GM12878 (cell line): ENCODE data around the gene ZSWIM2. TPM values are rescaled to one million over a fixed set of nuclear protein-coding genes. Genes with fewer than 3 reads are reported as not detected.

Source experiments
- EZH2 ChIP-seq: IDR thresholded peaks from 2 replicates; pipeline ENCODE4 v1.6.1; 2012; ENCODE audit warnings: low read depth, mild to moderate bottlenecking, control low read depth, inconsistent platforms, low read length, borderline replicate concordance; ENCODE audit not compliant: control insufficient read depth
- GATAD2B ChIP-seq: fragments of 450-650 bp; conservative IDR thresholded peaks from 2 replicates; pipeline ENCODE4 v1.6.1; 2017; ENCODE audit warnings: low read depth, mild to moderate bottlenecking, moderate library complexity
- MEF2B ChIP-seq: fragments of 450-650 bp; IDR thresholded peaks from 2 replicates; pipeline ENCODE4 v1.6.1; 2018; ENCODE audit warnings: mild to moderate bottlenecking, moderate library complexity; ENCODE audit not compliant: partially characterized antibody, poor library complexity, severe bottlenecking
- MTA2 ChIP-seq: fragments of 450-650 bp; IDR thresholded peaks from 2 replicates; pipeline ENCODE4 v1.6.1; 2016; ENCODE audit warnings: low read depth, mild to moderate bottlenecking, moderate library complexity
- MXI1 ChIP-seq: fragments of 150-350 bp; IDR thresholded peaks from 2 replicates; pipeline ENCODE4 v1.6.1; 2011; ENCODE audit warnings: low read depth, mild to moderate bottlenecking, inconsistent platforms, low read length, improper control_type of control experiment
- RAD21 ChIP-seq: IDR thresholded peaks from 2 replicates; pipeline ENCODE4 v1.6.1; 2011; ENCODE audit warnings: mild to moderate bottlenecking, low read depth, low read length, moderate library complexity; ENCODE audit not compliant: insufficient read depth
- RUNX3 ChIP-seq: IDR thresholded peaks from 2 replicates; pipeline ENCODE4 v1.6.1; 2012; ENCODE audit warnings: low read length, inconsistent platforms
- SMC3 ChIP-seq: IDR thresholded peaks from 2 replicates; pipeline ENCODE4 v1.6.1; 2011; ENCODE audit warnings: low read length, improper control_type of control experiment, borderline replicate concordance
- ZNF24 ChIP-seq: fragments of 450-650 bp; IDR thresholded peaks from 2 replicates; pipeline ENCODE4 v1.6.1; 2017; ENCODE audit warnings: antibody characterized with exemption, mild to moderate bottlenecking
- polyA plus RNA-seq, 11 experiments: library from polyadenylated mRNA; depleted of rRNA in 4 of 11; unstranded in 6 of 11; stranded (reverse) in 5 of 11; fragments of >200 nt; fragmentation: Nextera tagmentation in 4 of 11; fragmentation: Illumina TruSeq in 1 of 11; extraction: Ambion mirVana in 4 of 11; extraction: Trizol in 1 of 11; gene quantifications; 1 replicate in 1 of 11; 2 replicates in 10 of 11; pipeline versions ENCODE4 v1.2.1 to v1.2.3, GENCODE V29; 2011 to 2016; ENCODE audit warnings: inconsistent platforms in 2 of 11, missing spikeins in 2 of 11, low read depth in 1 of 11
- total RNA-seq, 4 experiments: library from RNA; depleted of rRNA in 3 of 4; stranded (reverse); fragments of >200 nt in 3 of 4; fragmentation: Illumina TruSeq in 1 of 4; extraction: Trizol in 1 of 4; gene quantifications; 2 replicates each; pipeline versions ENCODE4 v1.2.1 to v1.2.3, GENCODE V29; 2013 to 2021
- TF ChIP-seq, protein P1 (sequence below): IDR thresholded peaks from 2 replicates; pipeline ENCODE4 v1.6.1; 2012; ENCODE audit warnings: improper control_type of control experiment, low read depth, low read length; ENCODE audit not compliant: insufficient replicate concordance
- TF ChIP-seq, protein P2 (sequence below): fragments of 150-350 bp; IDR thresholded peaks from 2 replicates; pipeline ENCODE4 v1.6.1; 2016; ENCODE audit warnings: low read depth, low read length
- TF ChIP-seq, protein P3 (sequence below), 3 experiments: IDR thresholded peaks in 2 of 3; conservative IDR thresholded peaks in 1 of 3; 2 replicates each; pipeline ENCODE4 v1.5.1; 2011; ENCODE audit warnings: low read depth in 3 of 3, low read length in 3 of 3, mild to moderate bottlenecking in 3 of 3, control low read depth in 2 of 3, moderate library complexity in 2 of 3, inconsistent platforms in 1 of 3, mixed read lengths in 1 of 3; ENCODE audit not compliant: control insufficient read depth in 2 of 3, insufficient read depth in 1 of 3; ENCODE audit errors: extremely low read depth in 1 of 3

ZSWIM2 gene
- total and polyA plus RNA-seq, 10 of the 15 experiments (the other 5 are each of a cell fraction or from before 2014, with no cell fraction given) = not detected

- TF ChIP-seq, protein P1, sequence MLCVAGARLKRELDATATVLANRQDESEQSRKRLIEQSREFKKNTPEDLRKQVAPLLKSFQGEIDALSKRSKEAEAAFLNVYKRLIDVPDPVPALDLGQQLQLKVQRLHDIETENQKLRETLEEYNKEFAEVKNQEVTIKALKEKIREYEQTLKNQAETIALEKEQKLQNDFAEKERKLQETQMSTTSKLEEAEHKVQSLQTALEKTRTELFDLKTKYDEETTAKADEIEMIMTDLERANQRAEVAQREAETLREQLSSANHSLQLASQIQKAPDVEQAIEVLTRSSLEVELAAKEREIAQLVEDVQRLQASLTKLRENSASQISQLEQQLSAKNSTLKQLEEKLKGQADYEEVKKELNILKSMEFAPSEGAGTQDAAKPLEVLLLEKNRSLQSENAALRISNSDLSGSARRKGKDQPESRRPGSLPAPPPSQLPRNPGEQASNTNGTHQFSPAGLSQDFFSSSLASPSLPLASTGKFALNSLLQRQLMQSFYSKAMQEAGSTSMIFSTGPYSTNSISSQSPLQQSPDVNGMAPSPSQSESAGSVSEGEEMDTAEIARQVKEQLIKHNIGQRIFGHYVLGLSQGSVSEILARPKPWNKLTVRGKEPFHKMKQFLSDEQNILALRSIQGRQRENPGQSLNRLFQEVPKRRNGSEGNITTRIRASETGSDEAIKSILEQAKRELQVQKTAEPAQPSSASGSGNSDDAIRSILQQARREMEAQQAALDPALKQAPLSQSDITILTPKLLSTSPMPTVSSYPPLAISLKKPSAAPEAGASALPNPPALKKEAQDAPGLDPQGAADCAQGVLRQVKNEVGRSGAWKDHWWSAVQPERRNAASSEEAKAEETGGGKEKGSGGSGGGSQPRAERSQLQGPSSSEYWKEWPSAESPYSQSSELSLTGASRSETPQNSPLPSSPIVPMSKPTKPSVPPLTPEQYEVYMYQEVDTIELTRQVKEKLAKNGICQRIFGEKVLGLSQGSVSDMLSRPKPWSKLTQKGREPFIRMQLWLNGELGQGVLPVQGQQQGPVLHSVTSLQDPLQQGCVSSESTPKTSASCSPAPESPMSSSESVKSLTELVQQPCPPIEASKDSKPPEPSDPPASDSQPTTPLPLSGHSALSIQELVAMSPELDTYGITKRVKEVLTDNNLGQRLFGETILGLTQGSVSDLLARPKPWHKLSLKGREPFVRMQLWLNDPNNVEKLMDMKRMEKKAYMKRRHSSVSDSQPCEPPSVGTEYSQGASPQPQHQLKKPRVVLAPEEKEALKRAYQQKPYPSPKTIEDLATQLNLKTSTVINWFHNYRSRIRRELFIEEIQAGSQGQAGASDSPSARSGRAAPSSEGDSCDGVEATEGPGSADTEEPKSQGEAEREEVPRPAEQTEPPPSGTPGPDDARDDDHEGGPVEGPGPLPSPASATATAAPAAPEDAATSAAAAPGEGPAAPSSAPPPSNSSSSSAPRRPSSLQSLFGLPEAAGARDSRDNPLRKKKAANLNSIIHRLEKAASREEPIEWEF = no peak
- peak; percentile 94 for TF ChIP-seq ZNF24
- TF ChIP-seq MTA2 = peak; percentile 40; the same call in 1 of the 2 replicates
- peak; percentile 35 for TF ChIP-seq MEF2B
- no peak for TF ChIP-seq GATAD2B
- TF ChIP-seq, protein P2, sequence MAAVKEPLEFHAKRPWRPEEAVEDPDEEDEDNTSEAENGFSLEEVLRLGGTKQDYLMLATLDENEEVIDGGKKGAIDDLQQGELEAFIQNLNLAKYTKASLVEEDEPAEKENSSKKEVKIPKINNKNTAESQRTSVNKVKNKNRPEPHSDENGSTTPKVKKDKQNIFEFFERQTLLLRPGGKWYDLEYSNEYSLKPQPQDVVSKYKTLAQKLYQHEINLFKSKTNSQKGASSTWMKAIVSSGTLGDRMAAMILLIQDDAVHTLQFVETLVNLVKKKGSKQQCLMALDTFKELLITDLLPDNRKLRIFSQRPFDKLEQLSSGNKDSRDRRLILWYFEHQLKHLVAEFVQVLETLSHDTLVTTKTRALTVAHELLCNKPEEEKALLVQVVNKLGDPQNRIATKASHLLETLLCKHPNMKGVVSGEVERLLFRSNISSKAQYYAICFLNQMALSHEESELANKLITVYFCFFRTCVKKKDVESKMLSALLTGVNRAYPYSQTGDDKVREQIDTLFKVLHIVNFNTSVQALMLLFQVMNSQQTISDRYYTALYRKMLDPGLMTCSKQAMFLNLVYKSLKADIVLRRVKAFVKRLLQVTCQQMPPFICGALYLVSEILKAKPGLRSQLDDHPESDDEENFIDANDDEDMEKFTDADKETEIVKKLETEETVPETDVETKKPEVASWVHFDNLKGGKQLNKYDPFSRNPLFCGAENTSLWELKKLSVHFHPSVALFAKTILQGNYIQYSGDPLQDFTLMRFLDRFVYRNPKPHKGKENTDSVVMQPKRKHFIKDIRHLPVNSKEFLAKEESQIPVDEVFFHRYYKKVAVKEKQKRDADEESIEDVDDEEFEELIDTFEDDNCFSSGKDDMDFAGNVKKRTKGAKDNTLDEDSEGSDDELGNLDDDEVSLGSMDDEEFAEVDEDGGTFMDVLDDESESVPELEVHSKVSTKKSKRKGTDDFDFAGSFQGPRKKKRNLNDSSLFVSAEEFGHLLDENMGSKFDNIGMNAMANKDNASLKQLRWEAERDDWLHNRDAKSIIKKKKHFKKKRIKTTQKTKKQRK = no peak
- peak; percentile 86 for TF ChIP-seq SMC3
- TF ChIP-seq MXI1 = no peak
- no peak for TF ChIP-seq EZH2
- no peak for TF ChIP-seq RUNX3
- TF ChIP-seq, protein P3, sequence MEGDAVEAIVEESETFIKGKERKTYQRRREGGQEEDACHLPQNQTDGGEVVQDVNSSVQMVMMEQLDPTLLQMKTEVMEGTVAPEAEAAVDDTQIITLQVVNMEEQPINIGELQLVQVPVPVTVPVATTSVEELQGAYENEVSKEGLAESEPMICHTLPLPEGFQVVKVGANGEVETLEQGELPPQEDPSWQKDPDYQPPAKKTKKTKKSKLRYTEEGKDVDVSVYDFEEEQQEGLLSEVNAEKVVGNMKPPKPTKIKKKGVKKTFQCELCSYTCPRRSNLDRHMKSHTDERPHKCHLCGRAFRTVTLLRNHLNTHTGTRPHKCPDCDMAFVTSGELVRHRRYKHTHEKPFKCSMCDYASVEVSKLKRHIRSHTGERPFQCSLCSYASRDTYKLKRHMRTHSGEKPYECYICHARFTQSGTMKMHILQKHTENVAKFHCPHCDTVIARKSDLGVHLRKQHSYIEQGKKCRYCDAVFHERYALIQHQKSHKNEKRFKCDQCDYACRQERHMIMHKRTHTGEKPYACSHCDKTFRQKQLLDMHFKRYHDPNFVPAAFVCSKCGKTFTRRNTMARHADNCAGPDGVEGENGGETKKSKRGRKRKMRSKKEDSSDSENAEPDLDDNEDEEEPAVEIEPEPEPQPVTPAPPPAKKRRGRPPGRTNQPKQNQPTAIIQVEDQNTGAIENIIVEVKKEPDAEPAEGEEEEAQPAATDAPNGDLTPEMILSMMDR (IDR thresholded peaks at IDR 0.05 in 2 of 3, conservative IDR thresholded peaks at IDR 0.05 in 1 of 3; ENCODE audit: control insufficient read depth in 2 of 3, extremely low read depth in 1 of 3, insufficient read depth in 1 of 3, low read depth in 3 of 3, low read length in 3 of 3) = peak; percentile 35 to 77 (median 48); a peak in 4 of 6 replicates
- TF ChIP-seq RAD21 = peak; percentile 91
- TF ChIP-seq, all 136 proteins: peak for 9
Measured at GRCh38 chr2:186862869-186863709, 14.1 kb upstream of the ZSWIM2 start (continued).
